Keratinocyte (primary cell): ENCODE measurements around the gene AQP9. TPM values are rescaled to one million over a fixed set of nuclear protein-coding genes. Genes with fewer than 3 reads are reported as not detected.

Experiments used
- DNase-seq: peaks from one replicate; pipeline ENCODE4 v3.0.0-alpha.2; 2011; ENCODE audit warnings: low read depth, missing footprints, low spot score
- FAIRE-seq: peaks from 2 replicates; lab custom pipeline; 2011; peaks lifted over from hg19 to GRCh38; lab: Jason Lieb, UNC
- H2AFZ ChIP-seq: 2 replicates; pipeline ENCODE4 v1.6.0; 2012; ENCODE audit warnings: low read length, control low read depth, inconsistent platforms; ENCODE audit not compliant: control insufficient read depth
- H3K27ac ChIP-seq: 2 replicates; pipeline ENCODE4 v1.5.1; 2011; ENCODE audit warnings: low read length; ENCODE audit not compliant: control insufficient read depth, insufficient read depth
- H3K27me3 ChIP-seq: 3 replicates; pipeline ENCODE4 v1.6.0; 2011; ENCODE audit warnings: low read length; ENCODE audit not compliant: control insufficient read depth, insufficient read depth; ENCODE audit errors: extremely low read depth
- H3K36me3 ChIP-seq, 2 experiments: 2 replicates in 1 of 2; 3 replicates in 1 of 2; pipeline ENCODE4 v1.5.1; 2011; ENCODE audit warnings: low read length in 2 of 2, mild to moderate bottlenecking in 1 of 2; ENCODE audit not compliant: control insufficient read depth in 2 of 2, insufficient read depth in 2 of 2; ENCODE audit errors: extremely low read depth in 1 of 2
- H3K4me1 ChIP-seq: 3 replicates; pipeline ENCODE4 v1.5.1; 2011; ENCODE audit warnings: low read length; ENCODE audit not compliant: control insufficient read depth, insufficient read depth; ENCODE audit errors: extremely low read depth
- H3K4me2 ChIP-seq: 3 replicates; pipeline ENCODE4 v1.6.0; 2011; ENCODE audit warnings: low read depth, low read length; ENCODE audit not compliant: control insufficient read depth, insufficient read depth; ENCODE audit errors: extremely low read depth
- H3K4me3 ChIP-seq, 3 experiments: fragments of 200-600 bp in 1 of 3; sonication (generic) in 1 of 3; 2 replicates in 2 of 3; 3 replicates in 1 of 3; pipeline ENCODE4 v1.5.1; 2011 to 2016; ENCODE audit warnings: low read length in 3 of 3, mild to moderate bottlenecking in 3 of 3, control low read depth in 2 of 3, inconsistent platforms in 1 of 3, low read depth in 1 of 3, mixed read lengths in 1 of 3, mixed run types in 1 of 3, moderate library complexity in 1 of 3; ENCODE audit not compliant: control insufficient read depth in 2 of 3, insufficient read depth in 2 of 3; ENCODE audit errors: extremely low read depth in 1 of 3
- H3K79me2 ChIP-seq: 2 replicates; pipeline ENCODE4 v1.6.0; 2012; ENCODE audit warnings: low read length; ENCODE audit not compliant: control insufficient read depth, insufficient read depth
- H3K9ac ChIP-seq: 3 replicates; pipeline ENCODE4 v1.6.0; 2011; ENCODE audit warnings: low read length; ENCODE audit not compliant: control insufficient read depth, insufficient read depth; ENCODE audit errors: extremely low read depth
- H3K9me1 ChIP-seq: 3 replicates; pipeline ENCODE4 v1.6.0; 2011; ENCODE audit warnings: low read length; ENCODE audit not compliant: control insufficient read depth, insufficient read depth; ENCODE audit errors: extremely low read depth
- H3K9me3 ChIP-seq: 2 replicates; pipeline ENCODE4 v1.5.1; 2012; ENCODE audit warnings: low read depth, low read length; ENCODE audit not compliant: control insufficient read depth
- H4K20me1 ChIP-seq: 3 replicates; pipeline ENCODE4 v1.6.0; 2011; ENCODE audit warnings: low read length; ENCODE audit not compliant: control insufficient read depth, insufficient read depth; ENCODE audit errors: extremely low read depth
- CTCF ChIP-seq, 3 experiments: IDR thresholded peaks in 1 of 3; conservative IDR thresholded peaks in 1 of 3; optimal IDR thresholded peaks in 1 of 3; 2 replicates in 2 of 3; 3 replicates in 1 of 3; pipeline versions ENCODE3 to v1.5.1; 2011; ENCODE audit warnings: low read length in 3 of 3, mild to moderate bottlenecking in 3 of 3, moderate library complexity in 2 of 3, control low read depth in 1 of 3, inconsistent platforms in 1 of 3; ENCODE audit not compliant: insufficient read depth in 2 of 3; ENCODE audit errors: extremely low read depth in 1 of 3
- EZH2 ChIP-seq: IDR thresholded peaks from one replicate; pipeline ENCODE4 v1.6.1; 2012; ENCODE audit warnings: inconsistent platforms, mild to moderate bottlenecking, low read length, moderate library complexity
- dilution Hi-C: fragments of 300-500 bp; cut with MboI; formaldehyde crosslinking; loops from one replicate; pipeline ENCODE4 v1.7.0; 2020; ENCODE audit warnings: low sequenced_read_pairs; ENCODE audit not compliant: extremely low pct_ligation_motif_present
- polyA plus RNA-seq, 5 experiments: library from polyadenylated mRNA; depleted of rRNA in 3 of 5; stranded (reverse) in 3 of 5; stranded (forward) in 1 of 5; unstranded in 1 of 5; fragments of >200 nt; gene quantifications; 1 replicate in 1 of 5; 2 replicates in 3 of 5; 3 replicates in 1 of 5; pipeline versions ENCODE4 v1.2.1 to v1.2.3, GENCODE V29; 2011 to 2012; ENCODE audit warnings: missing spikeins in 2 of 5, low read depth in 1 of 5, low replicate concordance in 1 of 5

The AQP9 gene
- polyA plus RNA-seq, 1 donor (not counting 4 experiments of a cell fraction or from before 2014, with no cell fraction given) = 2.6 TPM

DNA sequence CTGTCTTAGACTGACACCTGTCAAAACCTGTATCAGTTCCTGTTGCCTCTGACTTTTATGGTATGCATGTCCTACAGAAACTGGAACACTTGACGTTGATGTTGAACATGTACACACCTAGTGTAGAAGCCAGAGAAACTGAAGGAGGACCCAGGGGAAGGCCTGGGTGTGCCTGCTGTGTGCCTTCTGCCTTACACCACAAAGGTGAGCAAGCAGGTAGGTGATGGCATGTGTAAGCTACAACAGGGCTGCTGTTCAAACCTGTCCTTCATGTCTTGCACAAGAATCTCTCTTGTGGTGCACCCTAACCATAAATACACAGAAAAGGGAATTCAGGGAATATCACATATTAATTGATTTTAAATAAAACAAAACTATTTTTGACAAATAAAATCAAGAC is 13.6 kb upstream of the AQP9 start:
- H3K4me1 ChIP-seq = no peaks in the 10 kb centered on the region
- no peaks in the 10 kb centered on the region for H3K27me3 ChIP-seq
- H3K36me3 ChIP-seq = no peaks in the 10 kb centered on the region
- H3K9ac ChIP-seq = no peak overlapping the region
- peaks cover 4% of the 10 kb centered on the region for H3K9me3 ChIP-seq
- DNase-seq (no peak), FAIRE-seq (peak; percentile 52)
- no peak overlapping the region for H3K4me3 ChIP-seq
- H2AFZ ChIP-seq = no peak overlapping the region
- no peak for TF ChIP-seq EZH2
- TF ChIP-seq CTCF (optimal IDR thresholded peaks at IDR 0.05 in 1 of 3, IDR thresholded peaks at IDR 0.05 in 1 of 3, conservative IDR thresholded peaks at IDR 0.05 in 1 of 3; ENCODE audit: extremely low read depth in 1 of 3, insufficient read depth in 2 of 3, low read length in 3 of 3) = no peak
- H3K79me2 ChIP-seq = no peaks in the 10 kb centered on the region
- no peaks in the 10 kb centered on the region for H3K9me1 ChIP-seq
- no peak overlapping the region for H3K4me2 ChIP-seq
- no peak overlapping the region for H3K27ac ChIP-seq
- H4K20me1 ChIP-seq = no peaks in the 10 kb centered on the region
- dilution Hi-C loops = no loop called here

DNA sequence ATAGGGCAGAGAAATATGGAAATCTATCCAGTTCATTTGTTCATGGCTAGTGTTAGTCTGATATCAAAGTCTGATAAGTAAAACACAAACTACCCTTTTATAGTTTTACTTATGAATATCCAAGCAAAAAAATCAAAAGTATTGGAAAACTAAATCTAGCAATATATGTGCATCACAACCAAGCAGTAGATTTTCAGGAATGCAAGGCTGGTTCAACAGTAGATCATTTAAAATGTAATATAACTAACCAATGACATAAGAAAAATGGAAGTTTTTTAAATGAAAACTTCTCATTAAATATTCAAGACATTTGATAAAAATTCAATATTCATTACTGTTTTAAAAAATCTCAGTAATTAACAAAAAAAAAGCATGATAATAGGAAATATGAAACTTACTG is 12.8 kb upstream of the AQP9 start:
- Histone ChIP-seq H3K4me3 (no peak overlapping the region), H3K27ac (no peak overlapping the region), H3K9ac (no peak overlapping the region), H3K27me3 (no peaks in the 10 kb centered on the region), H3K9me1 (no peaks in the 10 kb centered on the region), H3K36me3 (no peaks in the 10 kb centered on the region), H2AFZ (no peak overlapping the region), H3K4me2 (no peak overlapping the region), H4K20me1 (no peaks in the 10 kb centered on the region), H3K9me3 (peaks cover 4% of the 10 kb centered on the region), H3K79me2 (no peaks in the 10 kb centered on the region), H3K4me1 (no peaks in the 10 kb centered on the region)
- dilution Hi-C loops = no loop called here
- DNase-seq = no peak
- no peak for TF ChIP-seq EZH2
- TF ChIP-seq CTCF (optimal IDR thresholded peaks at IDR 0.05 in 1 of 3, IDR thresholded peaks at IDR 0.05 in 1 of 3, conservative IDR thresholded peaks at IDR 0.05 in 1 of 3; ENCODE audit: extremely low read depth in 1 of 3, insufficient read depth in 2 of 3, low read length in 3 of 3) = no peak
- FAIRE-seq = no peak
